HG03066 (cell line): ENCODE results near the gene OGFR.

ENCODE experiments used
- ATAC-seq: cut with Tn5 transposase; IDR thresholded peaks from one replicate; pipeline ENCODE4 v1.9.1; 2021; ENCODE audit warnings: low read depth; ENCODE audit not compliant: unreplicated experiment

The OGFR gene, protein sequence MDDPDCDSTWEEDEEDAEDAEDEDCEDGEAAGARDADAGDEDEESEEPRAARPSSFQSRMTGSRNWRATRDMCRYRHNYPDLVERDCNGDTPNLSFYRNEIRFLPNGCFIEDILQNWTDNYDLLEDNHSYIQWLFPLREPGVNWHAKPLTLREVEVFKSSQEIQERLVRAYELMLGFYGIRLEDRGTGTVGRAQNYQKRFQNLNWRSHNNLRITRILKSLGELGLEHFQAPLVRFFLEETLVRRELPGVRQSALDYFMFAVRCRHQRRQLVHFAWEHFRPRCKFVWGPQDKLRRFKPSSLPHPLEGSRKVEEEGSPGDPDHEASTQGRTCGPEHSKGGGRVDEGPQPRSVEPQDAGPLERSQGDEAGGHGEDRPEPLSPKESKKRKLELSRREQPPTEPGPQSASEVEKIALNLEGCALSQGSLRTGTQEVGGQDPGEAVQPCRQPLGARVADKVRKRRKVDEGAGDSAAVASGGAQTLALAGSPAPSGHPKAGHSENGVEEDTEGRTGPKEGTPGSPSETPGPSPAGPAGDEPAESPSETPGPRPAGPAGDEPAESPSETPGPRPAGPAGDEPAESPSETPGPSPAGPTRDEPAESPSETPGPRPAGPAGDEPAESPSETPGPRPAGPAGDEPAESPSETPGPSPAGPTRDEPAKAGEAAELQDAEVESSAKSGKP

DNA sequence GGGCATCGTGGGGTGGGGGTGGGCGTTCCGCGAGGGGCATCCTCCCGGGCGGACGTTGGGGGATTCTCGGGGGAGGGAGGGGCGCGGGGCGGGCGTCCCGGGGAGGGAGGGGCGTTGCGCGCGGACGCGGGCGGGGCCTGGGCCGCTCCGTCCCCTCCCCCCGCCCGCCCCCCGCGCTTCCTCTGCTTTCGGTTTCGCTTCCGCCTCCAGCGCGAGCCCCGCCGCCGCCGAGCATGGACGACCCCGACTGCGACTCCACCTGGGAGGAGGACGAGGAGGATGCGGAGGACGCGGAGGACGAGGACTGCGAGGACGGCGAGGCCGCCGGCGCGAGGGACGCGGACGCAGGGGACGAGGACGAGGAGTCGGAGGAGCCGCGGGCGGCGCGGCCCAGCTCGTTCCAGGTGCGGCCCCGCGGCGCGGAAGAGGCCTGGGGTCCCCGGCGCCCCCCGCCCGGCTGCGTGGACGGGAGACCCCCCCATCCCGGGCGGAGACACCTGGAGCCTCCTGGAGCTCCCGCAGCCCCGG lies at the start of gene OGFR:
Gene OGFR (plus strand): TSS at position 209 of the 528 bp plus-strand sequence. CDS start 25 bp downstream, at position 234.
- ATAC-seq: peak; percentile 46

DNA sequence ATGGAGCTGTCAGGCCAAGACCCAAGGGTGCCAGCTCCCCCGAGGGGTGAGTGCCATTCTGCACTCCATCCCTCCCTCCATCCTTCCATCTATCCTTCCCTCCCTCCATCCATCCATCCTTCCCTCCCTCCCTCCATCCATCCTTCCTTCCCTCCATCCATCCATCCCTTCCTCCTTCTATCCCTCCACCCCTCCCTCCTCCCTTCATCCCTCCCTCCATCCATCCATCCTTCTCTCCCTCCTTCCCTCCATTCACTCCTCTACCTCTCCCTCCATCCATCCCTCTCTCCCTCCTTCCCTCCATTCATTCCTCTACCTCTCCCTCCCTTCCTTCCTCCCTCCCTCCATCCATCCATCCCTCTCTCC lies 49.7 kb upstream of the OGFR start:
- no peak for ATAC-seq

- ATAC-seq: no peak
Observed at GRCh38 chr20:62755817-62756724, 48.6 kb upstream of the OGFR start.

- no peak for ATAC-seq
Observed at GRCh38 chr20:62758226-62758912, 46.3 kb upstream of the OGFR start.

- no peak for ATAC-seq
Observed at GRCh38 chr20:62759981-62760431, 44.6 kb upstream of the OGFR start.

- ATAC-seq: no peak
Observed at GRCh38 chr20:62760471-62760855, 44.2 kb upstream of the OGFR start.

DNA sequence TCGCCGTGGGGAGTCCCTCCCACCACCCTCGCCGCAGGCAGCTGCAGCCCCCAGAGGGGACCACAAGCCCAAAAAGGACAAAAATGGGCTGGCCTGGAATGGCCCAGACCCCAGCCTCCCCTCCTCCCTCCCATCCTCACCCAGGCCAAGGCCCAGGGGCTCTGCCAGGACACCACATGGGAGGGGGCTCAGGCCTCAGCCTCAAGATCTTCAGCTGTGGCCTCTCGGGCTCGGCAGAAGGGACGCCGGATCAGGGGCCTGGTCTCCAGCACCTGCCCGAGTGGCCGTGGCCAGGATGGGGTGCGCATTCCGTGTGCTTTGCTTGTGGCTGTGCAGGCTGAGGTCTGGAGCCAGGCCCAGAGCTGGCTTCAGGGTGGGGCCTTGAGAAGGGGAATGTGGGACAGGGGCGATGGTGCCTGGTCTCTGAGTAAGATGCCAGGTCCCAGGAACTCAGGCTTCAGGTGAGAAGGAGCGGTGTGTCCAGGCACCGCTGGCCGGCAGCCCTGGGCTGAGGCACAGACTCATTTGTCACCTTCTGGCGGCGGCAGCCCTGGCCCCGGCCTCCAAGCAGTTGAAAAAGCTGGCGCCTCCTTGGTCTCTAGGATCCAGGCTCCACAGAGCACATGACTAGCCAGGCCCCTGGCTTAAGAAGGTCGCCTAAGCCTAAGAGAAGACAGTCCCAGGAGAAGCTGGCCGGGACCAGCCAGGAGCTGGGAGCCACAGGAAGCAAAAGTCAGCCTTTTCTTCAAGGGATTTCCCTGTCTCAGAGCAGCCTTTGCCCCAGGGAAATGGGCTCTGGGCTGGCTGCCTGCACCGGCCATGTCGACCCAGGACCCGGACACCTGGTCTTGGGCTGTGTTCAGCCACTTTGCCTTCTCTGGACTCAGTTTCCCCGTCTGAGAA lies 43.5 kb upstream of the OGFR start:
- ATAC-seq: no peak

- no peak for ATAC-seq
Observed at GRCh38 chr20:62761759-62762131, 42.9 kb upstream of the OGFR start.

DNA sequence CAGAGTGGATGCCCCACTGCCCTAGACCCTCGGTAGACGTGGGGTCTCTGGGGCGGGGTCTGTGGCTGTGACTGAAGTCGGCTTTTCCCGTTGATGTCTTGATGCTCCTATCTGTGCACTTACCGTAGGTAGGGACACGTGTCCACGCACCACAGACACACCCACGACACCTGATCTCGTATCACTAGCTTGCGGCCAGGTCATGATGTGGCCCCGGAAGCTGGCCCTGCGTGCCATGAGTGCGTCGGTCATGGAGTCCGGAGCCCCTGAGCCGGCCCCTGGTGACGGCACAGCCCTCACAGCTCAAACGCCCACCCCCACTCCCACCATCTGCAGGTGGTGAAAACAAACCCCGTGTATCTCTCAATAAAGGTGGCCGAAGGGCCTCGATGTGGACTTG lies 42.3 kb upstream of the OGFR start:
- no peak for ATAC-seq

DNA sequence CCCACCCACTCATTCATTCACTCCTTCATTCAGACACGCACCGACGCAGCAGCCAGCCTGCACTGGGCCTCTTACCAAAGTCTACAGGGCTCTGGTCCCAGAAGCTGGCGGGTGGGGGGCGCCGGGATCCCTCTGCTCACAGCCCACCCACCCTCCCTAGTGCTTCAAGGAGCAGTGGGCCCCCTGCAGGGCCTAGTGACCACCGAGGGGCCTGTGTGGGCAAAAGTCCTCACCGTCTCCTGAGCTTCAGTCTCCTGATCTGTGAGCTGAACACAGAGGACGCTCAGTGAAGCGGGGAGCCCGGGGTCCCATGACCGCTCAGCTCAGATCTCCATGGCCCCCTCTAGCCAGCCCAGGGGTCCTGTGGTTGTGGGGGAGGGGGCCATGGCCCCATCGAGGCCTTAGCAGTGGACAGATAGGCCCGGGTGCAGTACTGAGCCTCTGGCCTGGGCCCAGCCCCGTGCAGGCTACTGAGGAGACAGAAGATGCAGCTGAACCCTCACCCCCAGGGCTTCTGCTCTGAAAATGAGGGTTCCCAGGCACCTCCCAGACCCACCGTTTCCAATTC lies 41.8 kb upstream of the OGFR start:
- no peak for ATAC-seq

- ATAC-seq: no peak
Observed at GRCh38 chr20:62763404-62763803, 41.2 kb upstream of the OGFR start.

- no peak for ATAC-seq
Observed at GRCh38 chr20:62764156-62764935, 40.3 kb upstream of the OGFR start.

GRCh38 chr20:62765021-62765420 lies 39.6 kb upstream of the OGFR start:
- ATAC-seq: no peak

- ATAC-seq: no peak
Observed at GRCh38 chr20:62765432-62766070, 39.1 kb upstream of the OGFR start.

DNA sequence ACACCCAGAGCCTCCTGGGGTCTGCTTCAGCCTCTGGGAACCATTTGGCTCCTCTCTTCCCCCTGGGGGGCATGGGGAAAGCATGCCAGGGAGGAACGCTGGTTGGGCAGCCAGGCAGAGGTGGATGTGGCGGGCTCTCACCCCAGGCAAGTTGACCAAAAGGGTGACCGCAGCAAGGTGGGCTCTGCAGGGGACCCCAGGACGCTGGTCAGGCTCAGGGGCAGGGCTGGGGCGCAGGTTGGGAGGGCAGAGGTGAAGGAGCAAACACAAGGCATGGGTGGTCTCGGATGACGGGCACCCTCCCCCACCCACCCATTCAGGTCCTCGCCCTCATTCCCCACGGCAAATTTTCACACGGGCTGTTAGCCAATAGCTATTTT lies 38.6 kb upstream of the OGFR start:
- no peak for ATAC-seq

- ATAC-seq: no peak
Observed at GRCh38 chr20:62766716-62767115, 37.9 kb upstream of the OGFR start.

GRCh38 chr20:62768234-62768546 lies 36.4 kb upstream of the OGFR start:
- ATAC-seq: no peak
